Uterus (tissue), 4 donors: ENCODE data around the gene CCT3. TPM values are rescaled to one million over a fixed set of nuclear protein-coding genes. Genes with fewer than 3 reads are reported as not detected.
A peak's percentile ranks its signal among the peaks of the same experiment; 100 is the strongest.

Source experiments
- DNase-seq, 2 donors: peaks; one replicate each; pipeline ENCODE4 v3.0.0-alpha.2; 2019 to 2020
- H3K27ac ChIP-seq, 2 donors: fragments of 200-600 bp; sonication (generic); 1 replicate in 1 of 2; 2 replicates in 1 of 2; pipeline ENCODE4 v1.5.1; 2016 to 2018
- H3K27me3 ChIP-seq, 2 donors: fragments of 200-600 bp; sonication (generic); one replicate each; pipeline ENCODE4 v1.5.1; 2018 to 2019; ENCODE audit warnings: control low read depth in 1 of 2
- H3K36me3 ChIP-seq, 2 donors: fragments of 200-600 bp; sonication (generic); one replicate each; pipeline ENCODE4 v1.5.1; 2019; ENCODE audit warnings: control low read depth in 1 of 2
- H3K4me1 ChIP-seq, 2 donors: fragments of 200-600 bp; sonication (generic); one replicate each; pipeline ENCODE4 v1.5.1; 2018 to 2019; ENCODE audit warnings: control low read depth in 1 of 2
- H3K4me3 ChIP-seq, 2 donors: fragments of 200-600 bp; sonication (generic); 1 replicate in 1 of 2; 2 replicates in 1 of 2; pipeline ENCODE4 v1.5.1; 2018 to 2019; ENCODE audit warnings: mild to moderate bottlenecking in 1 of 2
- H3K9me3 ChIP-seq, 2 donors: fragments of 200-600 bp; sonication (generic); one replicate each; pipeline ENCODE4 v1.5.1; 2019; ENCODE audit warnings: control low read depth in 1 of 2
- CTCF ChIP-seq, 4 experiments: fragments of 200-600 bp in 2 of 4; fragments of 450-650 bp in 2 of 4; sonication (generic) in 2 of 4; IDR thresholded peaks; one replicate each; pipeline ENCODE4 v1.5.1; 2016 to 2019; ENCODE audit warnings: antibody characterized with exemption in 4 of 4, mild to moderate bottlenecking in 2 of 4, moderate library complexity in 1 of 4
- POLR2A ChIP-seq, 2 donors: fragments of 450-650 bp; IDR thresholded peaks; one replicate each; pipeline ENCODE4 v1.6.1; 2016; ENCODE audit warnings: antibody characterized with exemption in 2 of 2, mild to moderate bottlenecking in 1 of 2, moderate library complexity in 1 of 2
- intact Hi-C: fragments of 100-400 bp; cut with DNase I; formaldehyde crosslinking; loops from one replicate; pipeline ENCODE4 v1.15.1; 2023; ENCODE audit warnings: low total_unique reads
- total RNA-seq, 4 donors: library from RNA; depleted of rRNA in 3 of 4; stranded (reverse); fragments of >200 nt in 3 of 4; gene quantifications; one replicate each; pipeline versions ENCODE4 v1.1.0 to v1.2.4, GENCODE V29; 2014 to 2023
- donor health status: DM: yes; HTN: yes; CAD: no.

CCT3 gene
- total RNA-seq, 4 donors from 2014 or later: 114 to 267 (median 192) TPM

- Histone ChIP-seq H3K9me3 (no peaks in the 10 kb centered on the region), H3K36me3 (no peaks in the 10 kb centered on the region), H3K27ac (no peak overlapping the region), H3K4me3 (no peak overlapping the region), H3K27me3 (no peaks in the 10 kb centered on the region), H3K4me1 (peaks cover 0 to 17% of the 10 kb centered on the region in 2 donors)
- TF ChIP-seq CTCF (IDR thresholded peaks at IDR 0.05): no peak
- no peak for TF ChIP-seq POLR2A (IDR thresholded peaks at IDR 0.05)
- DNase-seq: no peak
- intact Hi-C loops: no loop called here
Measured at GRCh38 chr1:156293098-156293434, 45.0 kb downstream of the CCT3 start.

GRCh38 chr1:156291226-156292061, 46.6 kb downstream of the CCT3 start:
- Histone ChIP-seq H3K27ac (peak overlapping the region; percentile 89 to 91), H3K4me3 (peak overlapping the region; percentile 43 to 56), H3K36me3 (no peaks in the 10 kb centered on the region), H3K27me3 (no peaks in the 10 kb centered on the region), H3K4me1 (peaks cover 0 to 17% of the 10 kb centered on the region in 2 donors), H3K9me3 (no peaks in the 10 kb centered on the region)
- peak; percentile 44 to 54 for TF ChIP-seq POLR2A (IDR thresholded peaks at IDR 0.05)
- TF ChIP-seq CTCF (IDR thresholded peaks at IDR 0.05): no peak
- peak; percentile 88 to 89 for DNase-seq
- intact Hi-C loops: no loop called here

GRCh38 chr1:156289857-156290256, 48.2 kb downstream of the CCT3 start:
- Histone ChIP-seq H3K36me3 (no peaks in the 10 kb centered on the region), H3K27ac (no peak overlapping the region), H3K4me1 (peaks cover 0 to 15% of the 10 kb centered on the region in 2 donors), H3K4me3 (no peak overlapping the region), H3K27me3 (no peaks in the 10 kb centered on the region), H3K9me3 (no peaks in the 10 kb centered on the region)
- intact Hi-C loops: no loop called here
- TF ChIP-seq CTCF (IDR thresholded peaks at IDR 0.05) (no peak), POLR2A (IDR thresholded peaks at IDR 0.05) (no peak)
- DNase-seq: no peak

GRCh38 chr1:156286061-156286460, 52.0 kb downstream of the CCT3 start:
- H3K9me3 ChIP-seq: no peaks in the 10 kb centered on the region
- TF ChIP-seq CTCF (IDR thresholded peaks at IDR 0.05) (no peak), POLR2A (IDR thresholded peaks at IDR 0.05) (no peak)
- no peaks in the 10 kb centered on the region for H3K36me3 ChIP-seq
- no peak overlapping the region for H3K4me3 ChIP-seq
- no peak for DNase-seq
- no peak overlapping the region for H3K27ac ChIP-seq
- intact Hi-C loops: no loop called here
- peaks cover 0 to 6% of the 10 kb centered on the region in 2 donors for H3K4me1 ChIP-seq
- H3K27me3 ChIP-seq: no peaks in the 10 kb centered on the region

- Histone ChIP-seq H3K36me3 (no peaks in the 10 kb centered on the region), H3K27ac (no peak overlapping the region), H3K27me3 (no peaks in the 10 kb centered on the region), H3K4me3 (no peak overlapping the region), H3K9me3 (no peaks in the 10 kb centered on the region), H3K4me1 (peaks cover 0 to 7% of the 10 kb centered on the region in 2 donors)
- intact Hi-C loops: no loop called here
- no peak for TF ChIP-seq POLR2A (IDR thresholded peaks at IDR 0.05)
- DNase-seq: no peak
Measured at GRCh38 chr1:156285437-156285836, 52.7 kb downstream of the CCT3 start.
